Measurements from ENCODE around the gene INPP5K.

INPP5K gene

GRCh38 chr17:1487939-1488825, 28.2 kb downstream of the INPP5K start (continued):
- TF ChIP-seq ZNF148 (tag by site-specific recombination; IDR thresholded peaks at IDR 0.05; ENCODE audit: borderline replicate concordance) (no peak), ZNF529 (tag by site-specific recombination; IDR thresholded peaks at IDR 0.05; ENCODE audit: insufficient replicate concordance) (no peak), ZNF571 (tag by site-specific recombination; IDR thresholded peaks at IDR 0.05) (no peak), ZNF16 (tag by site-specific recombination; IDR thresholded peaks at IDR 0.05; ENCODE audit: low read depth) (no peak), ZNF175 (tag by site-specific recombination; IDR thresholded peaks at IDR 0.05) (no peak), GLI4 (tag by site-specific recombination; IDR thresholded peaks at IDR 0.05) (no peak), ATF2 (tag by site-specific recombination; IDR thresholded peaks at IDR 0.05; ENCODE audit: low read depth) (no peak), ZNF600 (tag by site-specific recombination; IDR thresholded peaks at IDR 0.05) (peak; percentile 92), ZBTB20 (tag by site-specific recombination; IDR thresholded peaks at IDR 0.05) (peak; percentile 95), CTCF (tag by site-specific recombination; IDR thresholded peaks at IDR 0.05) (peak; percentile 37; the same call in 1 of the 2 replicates), ZNF629 (tag by site-specific recombination; IDR thresholded peaks at IDR 0.05) (no peak), KLF8 (tag by site-specific recombination; IDR thresholded peaks at IDR 0.05) (peak; percentile 81), GLI2 (tag by site-specific recombination; IDR thresholded peaks at IDR 0.05; ENCODE audit: borderline replicate concordance, low read depth) (no peak), ZNF473 (tag by site-specific recombination; IDR thresholded peaks at IDR 0.05) (no peak), HOXD13 (CRISPR knock-in tag; IDR thresholded peaks at IDR 0.05; ENCODE audit: borderline replicate concordance) (no peak), ZXDB (tag by site-specific recombination; IDR thresholded peaks at IDR 0.05) (no peak), ZNF341 (tag by site-specific recombination; IDR thresholded peaks at IDR 0.05; ENCODE audit: low read depth) (no peak), KLF9 (tag by site-specific recombination; IDR thresholded peaks at IDR 0.05; ENCODE audit: low read depth) (peak; percentile 96), ZNF677 (tag by site-specific recombination; IDR thresholded peaks at IDR 0.05) (no peak), OSR2 (tag by site-specific recombination; IDR thresholded peaks at IDR 0.05) (0 out of 2 replicates have a peak, but pooled peaks have one; percentile 24), ZNF214 (tag by site-specific recombination; IDR thresholded peaks at IDR 0.05; ENCODE audit: borderline replicate concordance) (no peak), ZNF488 (tag by site-specific recombination; IDR thresholded peaks at IDR 0.05) (no peak), PRDM4 (tag by site-specific recombination; IDR thresholded peaks at IDR 0.05) (no peak), ZNF645 (tag by site-specific recombination; IDR thresholded peaks at IDR 0.05) (no peak), ZBTB11 (tag by site-specific recombination; conservative IDR thresholded peaks at IDR 0.05; ENCODE audit: low read depth) (0 out of 2 replicates have a peak, but pooled peaks have one; percentile 13)

Data from HEK293 (cell line).